ENCODE results near the gene TMOD1.

TMOD1 gene

GRCh38 chr9:97500263-97500662 is 1.2 kb upstream of the TMOD1 start:
- DNase-seq = no peak

GRCh38 chr9:97500765-97501176 is 695 bp upstream of the TMOD1 start:
- no peak for DNase-seq

- no peak for DNase-seq
Measured at GRCh38 chr9:97501972-97502221, 431 bp downstream of the TMOD1 start.

GRCh38 chr9:97502222-97502983 is 937 bp downstream of the TMOD1 start:
- DNase-seq = peak; percentile 23

- DNase-seq = no peak
Measured at GRCh38 chr9:97502984-97503861, 1.8 kb downstream of the TMOD1 start.

DNA sequence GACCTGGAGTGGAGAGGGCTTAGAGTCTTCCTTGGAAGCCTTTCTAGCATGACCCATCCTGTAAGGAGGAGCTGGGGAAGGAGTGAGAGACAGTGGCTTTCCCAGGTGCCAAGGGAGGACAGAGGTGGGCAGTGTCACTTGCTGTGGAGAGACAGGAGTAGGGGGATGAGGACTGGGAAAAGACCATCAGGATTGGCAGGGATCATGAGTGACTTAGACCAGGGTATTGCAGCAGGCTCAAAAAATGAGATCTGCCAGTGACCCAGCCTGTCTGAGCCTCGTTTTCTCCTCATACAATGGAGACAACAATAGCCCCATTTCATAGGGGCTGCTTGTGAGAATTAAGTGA is 2.4 kb downstream of the TMOD1 start:
- no peak for DNase-seq

DNA sequence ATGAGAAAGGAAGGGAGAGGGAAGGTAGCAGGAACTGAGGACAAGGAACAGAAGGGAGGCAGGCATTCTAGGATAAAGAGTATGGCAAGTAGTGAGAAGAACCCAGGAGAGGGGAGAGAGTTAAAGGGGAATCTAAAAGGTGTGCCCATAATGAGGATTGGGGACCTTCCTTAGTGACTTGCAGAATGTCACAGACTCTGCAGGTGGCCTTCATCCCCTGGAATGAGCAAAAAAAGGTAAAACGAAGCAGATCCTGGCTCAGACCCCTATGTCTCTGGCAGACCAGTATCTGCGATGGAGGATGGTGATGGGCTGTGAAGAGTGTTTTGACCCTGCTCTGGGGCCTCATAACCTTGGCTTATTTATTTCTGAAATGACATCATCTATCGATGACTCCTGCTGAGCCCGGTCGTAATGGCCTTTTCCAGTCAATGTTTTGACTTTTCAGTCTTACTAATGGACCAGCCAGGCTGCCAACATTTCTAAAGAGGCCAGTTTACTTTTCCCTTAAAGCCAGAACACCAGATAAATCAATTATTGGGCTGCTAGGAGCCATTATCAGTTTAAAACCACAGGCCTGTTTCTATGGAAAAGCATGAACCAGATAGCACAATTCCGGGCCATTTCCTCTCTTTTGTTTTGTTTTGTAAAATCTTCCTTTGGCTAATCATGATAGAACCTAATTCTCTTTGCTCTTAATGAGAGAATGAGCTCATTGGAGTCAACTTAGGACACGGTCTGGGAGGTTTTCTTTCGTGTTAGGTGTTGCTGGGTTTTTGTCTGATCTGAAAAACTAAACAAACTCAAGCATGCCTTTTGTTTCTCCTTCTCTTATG is 3.1 kb downstream of the TMOD1 start:
- no peak for DNase-seq

DNA sequence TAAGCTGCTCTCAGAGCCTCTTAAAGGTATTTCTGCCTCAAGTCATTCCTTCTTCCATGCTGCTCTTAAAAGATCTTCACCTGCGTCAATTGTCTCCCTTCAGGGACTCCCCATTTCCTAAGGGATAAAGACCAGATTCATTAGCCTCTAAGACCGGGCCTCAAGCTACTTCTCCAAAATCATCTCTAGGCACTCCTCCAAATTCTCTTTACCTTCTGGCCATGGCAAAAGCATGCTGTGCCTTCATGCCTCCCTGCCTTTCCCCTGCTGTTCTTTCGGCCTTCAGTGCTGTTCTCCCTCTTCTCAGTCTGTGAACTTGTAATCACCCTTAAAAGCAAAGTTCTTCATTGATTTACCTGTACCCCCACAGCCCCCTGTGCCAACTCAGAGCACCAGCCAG is 4.4 kb downstream of the TMOD1 start:
- no peak for DNase-seq

- DNase-seq = no peak
Measured at GRCh38 chr9:97506306-97506705, 4.8 kb downstream of the TMOD1 start.

- DNase-seq = no peak
Measured at GRCh38 chr9:97506787-97507186, 5.3 kb downstream of the TMOD1 start.

- no peak for DNase-seq
Measured at GRCh38 chr9:97507428-97507984, 6.0 kb downstream of the TMOD1 start.

DNA sequence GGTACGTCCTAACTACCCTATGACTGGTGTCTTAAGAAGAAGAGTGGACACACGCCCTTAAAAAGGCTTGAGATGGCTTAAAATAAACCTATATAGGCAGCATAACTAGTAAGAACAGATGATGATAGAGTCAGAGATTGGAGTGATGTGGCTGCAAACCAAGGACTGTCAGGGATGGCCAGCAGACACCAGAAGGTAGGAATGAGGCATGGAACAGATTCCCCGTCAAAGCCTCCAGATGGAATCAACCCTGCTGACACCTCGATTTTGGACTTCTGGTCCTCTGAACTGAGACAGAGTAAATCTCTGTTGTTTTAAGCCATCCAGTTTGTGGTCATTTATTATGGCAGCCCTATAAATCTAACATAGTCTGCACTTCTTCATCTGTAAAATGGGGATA is 7.4 kb downstream of the TMOD1 start:
- DNase-seq = no peak

DNA sequence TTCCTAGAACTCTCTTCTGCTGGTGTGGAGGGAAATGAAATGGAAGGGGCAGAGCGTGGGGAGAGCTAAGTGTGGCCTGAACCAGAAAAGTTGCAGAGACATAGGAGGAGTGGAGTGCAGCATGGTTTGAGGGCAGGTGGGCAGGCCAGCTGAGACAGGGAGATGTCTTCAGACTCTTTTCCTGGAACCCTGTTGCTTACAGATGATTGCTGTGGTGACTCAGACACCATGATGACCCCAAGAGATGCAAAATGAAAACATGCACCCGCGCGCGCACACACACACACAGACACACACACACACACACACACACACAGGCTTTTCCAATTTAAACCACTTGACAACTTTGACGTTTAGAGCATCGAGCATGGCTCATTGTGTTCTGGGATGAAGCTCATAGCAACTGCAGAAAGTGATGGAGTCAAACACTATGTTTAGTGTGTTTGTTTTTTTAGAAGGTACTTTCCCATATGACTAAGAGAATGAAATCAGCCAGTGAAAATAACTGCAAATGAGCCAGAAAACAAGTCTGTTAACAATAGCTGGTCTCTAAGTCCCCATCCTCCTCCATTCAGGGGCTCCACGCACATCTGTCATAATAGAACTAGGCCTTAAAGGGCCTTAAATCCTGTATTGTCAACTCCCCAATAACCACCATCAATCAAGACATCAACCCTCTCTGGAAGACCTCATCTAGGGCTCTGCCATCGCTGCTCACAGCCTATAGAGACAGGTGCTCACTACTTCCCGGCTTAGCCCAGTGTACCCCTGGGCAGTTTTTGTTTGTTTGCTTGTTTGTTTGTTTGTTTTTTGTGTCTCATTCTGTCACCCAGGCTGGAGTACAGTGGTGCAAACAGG is 9.6 kb downstream of the TMOD1 start:
- no peak for DNase-seq

DNA sequence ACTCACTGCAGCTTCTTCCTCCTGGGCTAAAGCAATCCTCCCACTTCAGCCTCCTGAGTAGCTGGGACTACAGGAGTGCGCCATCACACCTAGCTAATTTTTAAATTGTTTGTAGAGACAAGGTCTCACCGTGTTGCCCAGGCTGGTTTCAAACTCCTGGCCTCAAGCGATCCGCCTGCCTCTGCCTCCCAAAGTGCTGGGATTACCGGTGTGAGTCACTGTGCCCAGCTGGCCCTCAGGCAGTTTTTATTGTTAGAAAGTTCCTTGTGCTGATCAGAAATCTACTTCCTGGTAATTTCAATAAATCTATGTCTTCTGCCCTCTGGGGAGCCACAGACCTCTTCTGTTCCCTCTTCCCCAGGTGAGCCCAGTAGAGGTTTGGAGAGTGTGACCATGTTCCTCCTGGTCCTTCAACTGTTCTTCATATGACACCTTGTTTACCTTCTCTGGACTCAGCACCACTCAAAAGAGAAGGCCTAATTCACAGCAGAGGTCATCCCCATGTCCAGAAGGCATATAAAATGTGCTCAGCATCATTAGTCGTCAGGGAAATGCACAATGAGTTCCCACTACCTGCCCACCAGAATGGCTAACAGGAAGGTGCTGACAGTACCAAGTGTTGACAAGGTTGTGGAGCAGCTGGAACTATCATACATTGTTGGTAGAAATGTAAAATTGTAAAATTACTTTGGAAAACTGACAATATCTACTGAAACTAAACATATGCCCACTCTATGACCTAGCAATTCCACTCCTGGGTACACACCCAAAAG is 10.4 kb downstream of the TMOD1 start:
- DNase-seq = no peak

GRCh38 chr9:97512966-97513560 is 11.6 kb downstream of the TMOD1 start:
- no peak for DNase-seq

GRCh38 chr9:97514531-97514930 is 13.1 kb downstream of the TMOD1 start:
- DNase-seq = no peak

GRCh38 chr9:97515662-97516061 is 14.2 kb downstream of the TMOD1 start:
- no peak for DNase-seq

- no peak for DNase-seq
Measured at GRCh38 chr9:97516111-97516510, 14.6 kb downstream of the TMOD1 start.

DNA sequence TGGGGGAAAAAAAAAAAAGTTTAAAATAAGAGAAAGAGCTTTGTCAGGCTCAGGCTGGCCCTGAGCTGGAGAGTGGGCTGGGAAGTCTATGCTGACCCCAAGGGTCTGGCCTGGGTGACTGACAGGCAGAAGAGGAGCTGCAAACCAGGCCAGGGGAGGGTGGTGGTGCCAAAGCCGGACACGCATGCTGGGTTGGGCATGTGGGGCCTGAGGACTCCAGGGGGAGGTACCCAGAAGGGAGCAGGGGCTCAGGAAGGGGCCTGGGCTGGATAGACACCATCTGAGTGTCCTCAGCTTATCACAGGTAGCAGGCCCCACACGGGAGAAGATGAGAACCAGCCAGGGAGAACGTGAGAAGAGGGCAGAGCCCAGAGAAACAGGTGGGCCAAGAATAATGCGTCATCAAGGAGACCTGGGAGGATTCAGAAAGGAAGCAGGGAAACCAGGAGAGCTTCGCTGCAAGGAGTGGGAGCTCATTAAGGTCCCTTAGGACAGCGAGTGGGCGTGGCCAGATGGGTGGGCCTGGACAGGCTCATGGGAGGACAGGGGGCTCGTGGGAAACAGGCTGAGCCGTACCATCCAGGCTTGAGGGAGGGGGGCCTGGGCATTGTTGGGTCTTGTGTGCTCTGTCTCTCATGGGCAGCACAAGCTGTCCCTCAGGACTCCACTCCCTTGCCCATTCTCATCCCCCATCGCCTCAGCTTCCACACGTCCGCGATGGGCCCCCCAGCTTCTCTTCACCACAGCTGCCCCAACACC is 16.0 kb downstream of the TMOD1 start:
- DNase-seq = no peak

DNA sequence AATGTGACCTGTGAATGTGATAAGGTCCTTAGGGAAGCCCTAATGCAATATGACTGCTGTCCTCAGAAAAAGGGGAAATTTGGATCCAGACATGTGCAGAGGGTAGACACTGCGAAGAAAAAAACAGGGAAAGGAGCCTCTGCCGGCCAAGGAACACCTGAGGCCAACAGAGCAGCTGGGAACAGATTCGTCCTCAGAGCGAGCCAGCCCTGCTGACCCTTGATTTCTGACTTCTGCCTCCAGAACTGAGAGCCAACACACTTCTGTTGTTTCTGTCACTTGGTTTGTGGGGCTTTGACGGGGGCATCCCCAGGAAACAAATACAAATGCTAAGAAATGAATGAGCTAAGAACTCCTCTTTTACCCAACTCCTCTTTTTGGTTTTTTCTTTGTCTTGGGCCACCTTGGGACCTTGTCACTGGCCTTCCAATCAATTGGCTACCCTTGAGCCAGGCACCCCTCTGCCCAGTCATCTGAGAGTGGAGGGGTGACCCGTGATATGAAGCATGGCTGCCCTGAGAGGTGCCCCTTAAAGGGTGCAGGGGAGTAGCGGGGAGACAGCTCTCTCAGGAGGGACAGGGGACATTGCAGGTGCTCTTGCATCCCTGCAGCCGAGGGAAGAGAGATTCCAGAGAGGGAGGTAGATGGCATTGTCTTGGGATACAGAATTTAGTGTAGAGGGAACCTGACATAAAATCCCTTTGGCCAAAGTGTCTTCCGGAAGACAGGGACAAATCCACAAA is 16.9 kb downstream of the TMOD1 start:
- no peak for DNase-seq
